ENCODE data around the gene PPP2R5C.
"Not testable (repeated sequence)": the region's sequence is repeated elsewhere in the genome, so short reads cannot be mapped to it uniquely, and the experiment has no call there.

The PPP2R5C gene

GRCh38 chr14:101965770-101966722 lies 204.5 kb downstream of the PPP2R5C start:
- TF ChIP-seq POLR2AphosphoS5 (IDR thresholded peaks at IDR 0.05; ENCODE audit: low read depth, low read length), result no peak
- TF ChIP-seq POU2F2 (IDR thresholded peaks at IDR 0.05; ENCODE audit: low read depth, low read length), result no peak
- no peak for TF ChIP-seq TAF1 (IDR thresholded peaks at IDR 0.05; ENCODE audit: low read depth, low read length)
- no peak for TF ChIP-seq SPI1 (IDR thresholded peaks at IDR 0.05; ENCODE audit: low read depth, low read length)
- FAIRE-seq, result no peak
- DNase-seq (ENCODE audit: insufficient read length, low spot score), result no peak

- FAIRE-seq (no peak), DNase-seq (ENCODE audit: insufficient read length, low spot score) (no peak)
- TF ChIP-seq PAX5 (IDR thresholded peaks at IDR 0.05; ENCODE audit: insufficient read depth, low read length, severe bottlenecking) (no peak), POU2F2 (IDR thresholded peaks at IDR 0.05; ENCODE audit: low read depth, low read length) (no peak), POLR2AphosphoS5 (IDR thresholded peaks at IDR 0.05; ENCODE audit: low read depth, low read length) (no peak), POLR2A (IDR thresholded peaks at IDR 0.05; ENCODE audit: low read depth, low read length) (no peak), TAF1 (IDR thresholded peaks at IDR 0.05; ENCODE audit: low read depth, low read length) (no peak), SPI1 (IDR thresholded peaks at IDR 0.05; ENCODE audit: low read depth, low read length) (no peak)
Observed at GRCh38 chr14:101966742-101967141, 205.2 kb downstream of the PPP2R5C start.

- FAIRE-seq, result peak; percentile 23
- TF ChIP-seq POU2F2 (IDR thresholded peaks at IDR 0.05; ENCODE audit: low read depth, low read length) (no peak), TAF1 (IDR thresholded peaks at IDR 0.05; ENCODE audit: low read depth, low read length) (no peak), POLR2AphosphoS5 (IDR thresholded peaks at IDR 0.05; ENCODE audit: low read depth, low read length) (no peak), SPI1 (IDR thresholded peaks at IDR 0.05; ENCODE audit: low read depth, low read length) (no peak), PAX5 (IDR thresholded peaks at IDR 0.05; ENCODE audit: insufficient read depth, low read length, severe bottlenecking) (no peak), POLR2A (IDR thresholded peaks at IDR 0.05; ENCODE audit: low read depth, low read length) (no peak)
- DNase-seq (ENCODE audit: insufficient read length, low spot score), result no peak
Observed at GRCh38 chr14:101968186-101968585, 206.7 kb downstream of the PPP2R5C start.

- no peak for DNase-seq (ENCODE audit: insufficient read length, low spot score)
- peak; percentile 80 for FAIRE-seq
Observed at GRCh38 chr14:101969481-101969880, 208.0 kb downstream of the PPP2R5C start.

GRCh38 chr14:101970830-101971400 lies 209.4 kb downstream of the PPP2R5C start:
- no peak for FAIRE-seq
- TF ChIP-seq TAF1 (IDR thresholded peaks at IDR 0.05; ENCODE audit: low read depth, low read length), result no peak
- TF ChIP-seq POLR2AphosphoS5 (IDR thresholded peaks at IDR 0.05; ENCODE audit: low read depth, low read length), result no peak
- TF ChIP-seq POU2F2 (IDR thresholded peaks at IDR 0.05; ENCODE audit: low read depth, low read length), result no peak
- TF ChIP-seq PAX5 (IDR thresholded peaks at IDR 0.05; ENCODE audit: insufficient read depth, low read length, severe bottlenecking), result no peak
- no peak for DNase-seq (ENCODE audit: insufficient read length, low spot score)

More at GRCh38 chr14:101969481-101969880, 208.0 kb downstream of the PPP2R5C start:
- no peak for TF ChIP-seq PAX5 (IDR thresholded peaks at IDR 0.05; ENCODE audit: insufficient read depth, low read length, severe bottlenecking)
- TF ChIP-seq TAF1 (IDR thresholded peaks at IDR 0.05; ENCODE audit: low read depth, low read length), result no peak
- TF ChIP-seq SPI1 (IDR thresholded peaks at IDR 0.05; ENCODE audit: low read depth, low read length), result no peak
- TF ChIP-seq POLR2A (IDR thresholded peaks at IDR 0.05; ENCODE audit: low read depth, low read length), result no peak
- TF ChIP-seq POU2F2 (IDR thresholded peaks at IDR 0.05; ENCODE audit: low read depth, low read length), result no peak
- no peak for TF ChIP-seq POLR2AphosphoS5 (IDR thresholded peaks at IDR 0.05; ENCODE audit: low read depth, low read length)

- DNase-seq (ENCODE audit: insufficient read length, low spot score); FAIRE-seq: not testable (repeated sequence)
Observed at GRCh38 chr14:101971458-101971857, 209.9 kb downstream of the PPP2R5C start.

- DNase-seq (ENCODE audit: insufficient read length, low spot score), result no peak
- FAIRE-seq, result no peak
- TF ChIP-seq PAX5 (IDR thresholded peaks at IDR 0.05; ENCODE audit: insufficient read depth, low read length, severe bottlenecking), result no peak
Observed at GRCh38 chr14:101972126-101972866, 210.8 kb downstream of the PPP2R5C start.

GRCh38 chr14:101973356-101973755 lies 211.8 kb downstream of the PPP2R5C start:
- DNase-seq (ENCODE audit: insufficient read length, low spot score) (no peak), FAIRE-seq (no peak)
- TF ChIP-seq POU2F2 (IDR thresholded peaks at IDR 0.05; ENCODE audit: low read depth, low read length), result no peak
- TF ChIP-seq POLR2AphosphoS5 (IDR thresholded peaks at IDR 0.05; ENCODE audit: low read depth, low read length), result no peak
- no peak for TF ChIP-seq PAX5 (IDR thresholded peaks at IDR 0.05; ENCODE audit: insufficient read depth, low read length, severe bottlenecking)
- TF ChIP-seq TAF1 (IDR thresholded peaks at IDR 0.05; ENCODE audit: low read depth, low read length), result no peak
- TF ChIP-seq SPI1 (IDR thresholded peaks at IDR 0.05; ENCODE audit: low read depth, low read length), result no peak
- no peak for TF ChIP-seq POLR2A (IDR thresholded peaks at IDR 0.05; ENCODE audit: low read depth, low read length)

- DNase-seq (ENCODE audit: insufficient read length, low spot score) (no peak), FAIRE-seq (no peak)
- TF ChIP-seq POLR2AphosphoS5 (IDR thresholded peaks at IDR 0.05; ENCODE audit: low read depth, low read length) (no peak), PAX5 (IDR thresholded peaks at IDR 0.05; ENCODE audit: insufficient read depth, low read length, severe bottlenecking) (no peak), POLR2A (IDR thresholded peaks at IDR 0.05; ENCODE audit: low read depth, low read length) (no peak), SPI1 (IDR thresholded peaks at IDR 0.05; ENCODE audit: low read depth, low read length) (no peak), POU2F2 (IDR thresholded peaks at IDR 0.05; ENCODE audit: low read depth, low read length) (no peak), TAF1 (IDR thresholded peaks at IDR 0.05; ENCODE audit: low read depth, low read length) (no peak)
Observed at GRCh38 chr14:101975231-101975630, 213.7 kb downstream of the PPP2R5C start.
